ENCODE results near the gene BMERB1.
"Not testable (repeated sequence)": the region's sequence is repeated elsewhere in the genome, so short reads cannot be mapped to it uniquely, and the experiment has no call there.

The BMERB1 gene

GRCh38 chr16:15440852-15441251 lies 6.5 kb downstream of the BMERB1 start:
- DNase-seq (ENCODE audit: low read depth): no peak

GRCh38 chr16:15442140-15442539 lies 7.8 kb downstream of the BMERB1 start:
- H3K4me3 ChIP-seq (ENCODE audit: low read depth, low read length); DNase-seq (ENCODE audit: low read depth): not testable (repeated sequence)

More at GRCh38 chr16:15440852-15441251, 6.5 kb downstream of the BMERB1 start:
- H3K4me3 ChIP-seq (ENCODE audit: low read depth, low read length): no peak overlapping the region
- no peak for TF ChIP-seq POLR2A (IDR thresholded peaks at IDR 0.05; ENCODE audit: extremely low read depth, insufficient read length)
- TF ChIP-seq MYC (IDR thresholded peaks at IDR 0.05; ENCODE audit: low read depth, low read length): no peak
- no peak for TF ChIP-seq CTCF (IDR thresholded peaks at IDR 0.05; ENCODE audit: low read depth, low read length)
- TF ChIP-seq MAX (IDR thresholded peaks at IDR 0.05; ENCODE audit: low read depth, low read length): no peak

- no peak for DNase-seq (ENCODE audit: low read depth)
- no peak for TF ChIP-seq MYC (IDR thresholded peaks at IDR 0.05; ENCODE audit: low read depth, low read length)
- no peak for TF ChIP-seq MAX (IDR thresholded peaks at IDR 0.05; ENCODE audit: low read depth, low read length)
- no peak for TF ChIP-seq POLR2A (IDR thresholded peaks at IDR 0.05; ENCODE audit: extremely low read depth, insufficient read length)
- TF ChIP-seq CTCF (IDR thresholded peaks at IDR 0.05; ENCODE audit: low read depth, low read length): no peak
- H3K4me3 ChIP-seq (ENCODE audit: low read depth, low read length): no peak overlapping the region
These were observed 9.4 kb downstream of the BMERB1 start for GRCh38 chr16:15443753-15444152.

GRCh38 chr16:15444264-15444663 lies 9.9 kb downstream of the BMERB1 start:
- no peak overlapping the region for H3K4me3 ChIP-seq (ENCODE audit: low read depth, low read length)
- DNase-seq (ENCODE audit: low read depth): no peak
- no peak for TF ChIP-seq MYC (IDR thresholded peaks at IDR 0.05; ENCODE audit: low read depth, low read length)
- no peak for TF ChIP-seq MAX (IDR thresholded peaks at IDR 0.05; ENCODE audit: low read depth, low read length)
- TF ChIP-seq CTCF (IDR thresholded peaks at IDR 0.05; ENCODE audit: low read depth, low read length): no peak
- TF ChIP-seq POLR2A (IDR thresholded peaks at IDR 0.05; ENCODE audit: extremely low read depth, insufficient read length): no peak

GRCh38 chr16:15445450-15445849 lies 11.1 kb downstream of the BMERB1 start:
- TF ChIP-seq MYC (IDR thresholded peaks at IDR 0.05; ENCODE audit: low read depth, low read length) (no peak), MAX (IDR thresholded peaks at IDR 0.05; ENCODE audit: low read depth, low read length) (no peak), CTCF (IDR thresholded peaks at IDR 0.05; ENCODE audit: low read depth, low read length) (no peak), POLR2A (IDR thresholded peaks at IDR 0.05; ENCODE audit: extremely low read depth, insufficient read length) (no peak)
- no peak for DNase-seq (ENCODE audit: low read depth)
- H3K4me3 ChIP-seq (ENCODE audit: low read depth, low read length): no peak overlapping the region

GRCh38 chr16:15446901-15447300 lies 12.5 kb downstream of the BMERB1 start:
- no peak overlapping the region for H3K4me3 ChIP-seq (ENCODE audit: low read depth, low read length)
- DNase-seq (ENCODE audit: low read depth): no peak
- TF ChIP-seq MAX (IDR thresholded peaks at IDR 0.05; ENCODE audit: low read depth, low read length): no peak
- TF ChIP-seq CTCF (IDR thresholded peaks at IDR 0.05; ENCODE audit: low read depth, low read length): no peak
- no peak for TF ChIP-seq MYC (IDR thresholded peaks at IDR 0.05; ENCODE audit: low read depth, low read length)

All from NB4 (cell line).